NOMO-1 treated with DMSO at 0.1 percent for 48 hours (cell line): ENCODE results near the gene SYCP3.

Experiments
- DNase-seq: peaks from one replicate; lab custom pipeline; 2025; ENCODE audit not compliant: unreplicated experiment; lab: John Stamatoyannopoulos, UW

SYCP3 gene

DNA sequence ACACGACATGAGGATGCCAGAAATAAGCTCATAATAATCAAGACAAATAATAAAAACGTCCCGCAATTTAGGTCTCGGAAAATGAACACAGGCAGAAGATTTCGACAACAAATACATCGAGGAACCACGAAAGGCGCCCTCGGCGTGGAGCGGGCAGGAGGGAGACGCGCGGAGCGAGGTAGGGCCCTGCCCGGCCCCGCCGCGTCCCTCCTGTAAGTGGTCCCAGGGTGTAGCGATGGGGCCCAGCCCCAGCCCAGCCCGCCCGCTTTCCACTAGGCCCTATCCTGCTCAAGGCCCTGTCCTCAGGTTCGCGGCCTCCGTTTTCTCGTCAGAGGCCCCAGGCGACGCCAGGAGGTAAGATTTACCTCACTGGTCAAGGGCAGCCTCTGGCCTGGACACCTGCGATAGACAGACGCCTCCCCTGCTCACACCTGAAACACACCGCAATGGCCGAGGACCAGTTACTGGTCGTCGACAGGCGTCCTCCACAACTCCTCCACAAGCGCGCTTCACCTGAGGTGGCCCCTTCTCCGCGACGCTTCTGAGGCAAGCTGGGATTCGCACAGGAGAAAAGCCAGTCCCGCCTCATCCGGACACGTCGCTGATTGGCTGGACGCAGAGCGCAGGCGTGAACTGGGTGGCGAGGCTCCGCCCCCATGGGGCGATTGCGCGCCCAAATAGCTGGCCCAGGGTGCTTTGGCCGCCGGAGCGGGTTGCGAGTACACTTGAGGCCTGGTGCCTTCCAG lies at the start of gene SYCP3:
TSS of gene SYCP3 (minus strand) at position 543 of the 746 bp plus-strand sequence. CDS start 1,527 bp downstream, outside the sequence.
- no peak for DNase-seq

DNA sequence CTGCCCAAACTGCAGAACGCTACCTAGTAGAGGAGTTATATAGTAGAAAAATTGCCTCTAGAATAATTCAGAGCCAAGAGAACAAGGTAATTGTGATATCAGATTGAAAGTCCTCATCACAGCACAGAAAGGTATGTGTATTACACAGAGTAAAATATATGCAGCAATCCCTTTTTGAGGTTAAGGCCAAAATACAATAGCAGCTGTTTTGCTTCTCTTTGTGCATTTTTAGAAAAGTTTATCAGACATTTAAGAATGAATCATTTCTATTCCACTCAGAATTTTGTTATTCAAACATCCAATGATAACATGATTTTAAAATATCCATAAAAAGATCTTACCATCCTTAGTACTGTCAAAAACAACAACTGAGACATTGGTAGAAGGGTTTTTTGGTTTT lies 46.4 kb upstream of the SYCP3 start:
- no peak for DNase-seq

DNA sequence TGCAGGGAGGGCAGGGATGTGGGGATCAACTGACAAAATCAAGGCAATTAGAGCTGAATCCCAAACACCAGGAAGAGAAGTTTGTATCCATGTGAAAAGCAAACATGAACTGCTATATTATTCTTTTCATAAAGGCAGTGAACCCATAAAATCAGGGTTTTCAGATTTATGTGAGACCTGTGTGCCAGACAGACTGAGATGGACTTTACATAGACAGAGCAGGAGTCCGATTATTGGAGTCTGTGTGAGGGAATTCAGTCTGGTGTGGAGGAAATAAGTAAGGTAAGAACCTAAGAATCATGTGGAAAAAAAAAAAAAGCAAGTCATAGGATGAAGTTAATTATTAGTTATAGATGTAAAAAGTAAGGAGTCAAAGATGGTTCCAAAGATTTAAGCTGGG lies 45.1 kb upstream of the SYCP3 start:
- DNase-seq = no peak

GRCh38 chr12:101783838-101784237 lies 44.6 kb upstream of the SYCP3 start:
- no peak for DNase-seq

DNA sequence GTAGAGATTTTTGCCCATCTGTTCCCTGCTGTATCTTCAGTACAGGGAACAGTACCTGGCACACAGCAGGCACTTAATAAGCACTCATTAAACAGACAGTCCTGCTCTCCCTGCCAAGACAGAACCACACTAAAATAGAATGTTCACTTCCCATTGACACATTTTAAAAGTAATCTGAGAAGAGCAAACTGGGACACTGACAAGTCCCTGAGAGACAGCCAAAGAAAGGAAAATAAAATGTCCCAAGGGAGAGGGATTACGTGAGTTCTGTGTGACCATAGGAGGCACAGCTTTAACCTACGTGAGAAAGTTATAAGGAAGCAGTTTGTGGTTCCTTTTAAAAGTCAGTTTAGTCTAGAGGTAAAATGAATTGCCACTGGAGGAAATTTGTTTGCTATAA lies 43.9 kb upstream of the SYCP3 start:
- DNase-seq = peak; percentile 42

GRCh38 chr12:101782273-101782731 lies 43.0 kb upstream of the SYCP3 start:
- DNase-seq = no peak

DNA sequence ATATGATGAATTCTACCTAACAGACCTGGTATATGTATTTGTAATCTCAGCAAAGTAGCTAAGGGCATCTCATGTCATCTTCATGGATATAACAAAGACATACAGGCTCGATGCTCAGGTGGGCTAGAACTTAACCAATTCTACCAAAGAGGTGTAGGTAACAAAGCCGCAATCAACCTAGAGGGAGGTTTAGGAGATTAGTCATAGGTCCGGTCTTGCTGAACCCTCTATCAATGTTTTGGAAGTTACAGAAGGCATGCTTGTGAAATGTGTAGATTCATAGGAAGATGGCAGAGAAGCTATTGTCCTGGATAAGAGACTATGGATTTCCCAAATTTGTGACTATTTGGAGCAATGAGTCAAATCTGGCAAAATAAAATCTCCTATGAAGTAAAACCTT lies 42.6 kb upstream of the SYCP3 start:
- no peak for DNase-seq

GRCh38 chr12:101780599-101780998 lies 41.3 kb upstream of the SYCP3 start:
- DNase-seq = peak; percentile 87

GRCh38 chr12:101779626-101780025 lies 40.4 kb upstream of the SYCP3 start:
- no peak for DNase-seq

DNA sequence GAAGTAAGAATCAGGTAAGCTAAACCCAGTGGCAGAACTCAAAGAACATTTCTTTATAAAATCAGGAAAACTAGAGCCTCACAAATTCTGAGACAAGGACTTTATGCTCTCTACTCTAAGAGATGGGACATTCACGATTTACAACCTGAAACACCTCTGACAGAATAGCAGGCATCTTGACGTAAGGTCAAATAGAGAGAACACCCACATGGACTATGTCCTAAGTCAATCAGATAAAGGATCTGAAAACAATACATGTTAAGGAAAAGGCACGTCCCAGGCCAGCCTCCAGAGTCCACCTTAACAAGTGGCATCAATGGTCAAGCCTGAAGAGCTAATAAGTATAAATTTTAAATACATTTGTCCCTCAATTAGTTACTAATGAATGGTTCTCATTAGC lies 39.9 kb upstream of the SYCP3 start:
- no peak for DNase-seq

DNA sequence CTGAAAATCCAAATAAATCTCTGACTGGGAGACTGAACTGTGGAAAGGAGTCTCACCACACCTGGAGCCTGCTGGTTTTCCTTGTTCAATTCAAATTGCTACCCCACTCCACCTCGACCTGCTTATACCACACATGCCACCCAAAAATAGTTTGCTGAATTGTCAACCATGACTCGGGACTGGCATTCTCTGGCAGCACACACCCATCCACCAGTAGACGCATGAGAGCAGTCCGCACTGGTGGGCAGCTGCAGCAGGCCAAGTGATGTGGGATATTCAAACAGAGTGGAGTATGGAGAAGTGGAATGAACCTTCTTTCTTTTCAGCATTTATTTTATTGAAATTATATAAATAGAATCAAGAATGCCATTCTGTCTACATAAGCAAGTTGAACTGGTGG lies 38.7 kb upstream of the SYCP3 start:
- no peak for DNase-seq

DNA sequence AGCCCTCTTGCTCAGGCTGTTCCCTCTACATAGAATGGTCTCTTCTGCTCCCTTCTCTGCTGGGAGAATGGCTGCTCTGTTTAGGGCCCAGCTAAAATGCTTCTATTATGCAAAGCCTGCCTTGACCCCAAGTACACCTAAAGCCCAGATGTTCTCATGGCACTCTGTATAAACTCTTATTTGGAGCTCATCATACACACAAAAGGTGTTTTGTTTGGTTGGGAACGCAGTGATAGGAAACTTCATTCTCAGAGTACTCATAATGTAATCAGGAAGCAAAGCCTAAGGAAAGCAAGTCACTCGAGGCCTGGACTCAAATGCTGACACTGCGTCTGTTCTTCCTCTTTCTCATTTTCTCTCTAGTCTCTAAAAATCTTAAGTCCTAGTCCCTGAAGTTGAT lies 38.2 kb upstream of the SYCP3 start:
- peak; percentile 72 for DNase-seq

DNA sequence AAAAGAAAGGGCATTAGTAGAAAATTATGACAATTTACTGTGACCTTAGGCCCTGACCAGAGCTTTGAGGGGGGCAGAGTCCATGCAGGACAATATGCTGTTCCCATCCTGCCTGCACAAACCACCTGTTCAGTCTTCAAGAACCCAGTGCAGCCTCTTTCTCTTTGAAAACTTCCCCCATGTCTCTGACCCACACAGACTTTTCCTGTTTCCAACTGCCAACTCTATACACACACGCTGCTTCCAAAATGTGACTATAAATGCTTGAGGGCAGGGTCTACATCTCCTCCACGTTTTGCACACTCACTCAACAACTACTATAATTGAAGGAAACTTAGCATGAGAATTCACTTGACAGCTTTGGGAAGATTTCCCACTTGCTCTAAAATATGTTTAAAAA lies 36.6 kb upstream of the SYCP3 start:
- no peak for DNase-seq

- DNase-seq = peak; percentile 88
These were observed 34.4 kb upstream of the SYCP3 start for GRCh38 chr12:101773650-101774162.

GRCh38 chr12:101772012-101772775 lies 32.9 kb upstream of the SYCP3 start:
- peak; percentile 81 for DNase-seq

DNA sequence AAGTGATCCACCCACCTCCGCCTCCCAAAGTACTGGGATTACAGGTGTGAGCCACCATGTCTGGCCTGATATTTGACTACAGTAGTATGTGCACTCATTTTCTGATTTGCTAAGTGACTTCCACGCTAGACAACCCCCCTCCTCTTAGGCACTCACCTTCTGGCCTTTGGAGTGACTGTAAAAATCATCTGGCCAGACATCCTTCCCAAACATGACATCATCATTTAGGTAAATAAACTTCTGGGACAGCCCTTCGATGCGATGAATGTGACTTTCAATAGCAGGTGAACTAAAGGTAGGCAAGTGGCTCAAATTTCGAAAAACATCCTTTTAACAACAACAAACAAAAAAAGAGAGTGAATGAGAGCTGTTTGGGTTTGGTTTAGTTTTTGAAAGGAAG lies 30.6 kb upstream of the SYCP3 start:
- no peak for DNase-seq

DNA sequence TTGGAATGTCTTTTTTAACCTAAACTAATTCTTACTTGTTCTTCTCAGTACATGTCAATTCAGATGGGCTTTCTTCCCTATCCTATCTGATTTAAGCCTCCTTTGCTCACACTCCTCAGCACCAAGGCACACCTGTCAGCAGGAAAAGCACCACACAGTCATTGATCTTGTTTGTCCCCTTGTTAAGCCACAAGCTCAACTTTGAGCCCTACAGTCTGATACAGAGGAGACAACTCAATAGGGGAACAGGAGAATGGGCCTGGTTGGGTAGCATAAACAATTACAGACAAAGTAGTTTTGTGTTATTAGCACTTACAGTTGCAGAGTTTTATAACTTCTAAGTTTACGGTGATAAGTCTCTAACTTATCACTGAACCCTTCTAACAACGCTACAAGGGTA lies 29.5 kb upstream of the SYCP3 start:
- no peak for DNase-seq

DNA sequence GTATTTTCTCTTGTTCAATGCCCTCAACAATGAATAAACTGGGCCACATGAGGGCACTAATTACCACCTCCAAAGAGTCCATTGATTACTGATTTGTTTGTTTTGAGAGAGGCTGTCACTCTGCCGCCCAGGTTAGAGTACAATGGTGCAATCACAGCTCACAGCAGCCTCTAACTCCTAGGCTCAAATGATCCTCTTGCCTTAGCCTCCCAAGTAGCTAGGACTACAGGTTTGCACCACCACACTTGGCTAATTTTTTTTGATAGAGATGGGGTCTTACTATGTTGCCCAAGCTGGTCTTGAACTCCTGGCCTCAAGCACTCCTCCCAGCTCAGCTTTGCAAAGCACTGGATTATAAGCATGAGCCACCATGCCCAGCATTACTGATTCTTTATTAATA lies 28.3 kb upstream of the SYCP3 start:
- DNase-seq = no peak

- DNase-seq = no peak
These were observed 25.0 kb upstream of the SYCP3 start for GRCh38 chr12:101764051-101764792.

DNA sequence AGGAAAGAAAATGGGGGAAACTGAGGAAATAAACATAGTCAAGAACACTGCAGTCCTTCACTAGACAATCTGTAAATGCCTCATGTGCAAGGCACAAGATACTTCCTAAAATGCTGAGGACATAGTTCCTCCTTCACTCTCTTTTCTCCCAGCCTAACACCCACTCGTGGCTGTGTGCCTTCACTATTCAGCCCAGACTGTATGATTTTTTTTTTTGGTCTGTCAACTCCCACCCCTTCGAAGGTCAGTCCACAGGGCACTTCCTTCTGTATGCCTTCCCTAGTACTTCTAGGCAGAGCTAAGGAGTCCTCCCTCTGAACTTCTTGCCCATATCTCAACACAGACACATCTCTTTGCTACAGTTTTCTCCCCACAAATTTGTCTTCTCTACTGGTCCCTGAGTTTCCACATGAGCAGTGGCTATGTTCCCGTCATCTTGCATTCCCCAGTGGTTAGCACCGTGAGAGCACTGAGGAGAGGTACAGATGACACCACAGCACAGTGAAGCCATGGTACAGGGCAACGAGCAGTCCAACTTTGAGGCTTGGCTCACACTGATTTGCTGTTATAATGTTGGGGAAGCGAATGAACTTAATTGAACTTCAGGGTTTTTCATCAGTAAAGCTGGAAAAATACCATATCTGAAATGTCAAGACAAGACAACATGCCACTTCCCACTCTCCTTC lies 24.1 kb upstream of the SYCP3 start:
- DNase-seq = peak; percentile 32

GRCh38 chr12:101761781-101762180 lies 22.5 kb upstream of the SYCP3 start:
- no peak for DNase-seq
